Activated T-cell treated with anti-CD3 and anti-CD28 coated beads, Interleukin-2, amount 50 U/mL, for 72 hours (primary cell): ENCODE results near the gene TNRC6B. TPM values are rescaled to one million over a fixed set of nuclear protein-coding genes. Genes with fewer than 3 reads are reported as not detected.
"Not testable (repeated sequence)": the region's sequence is repeated elsewhere in the genome, so short reads cannot be mapped to it uniquely, and the experiment has no call there.

Experiments used
- ATAC-seq, 2 donors: fragments of 150-1000 bp; cut with Tn5 transposase; replicated peaks in 1 of 2; 2 replicates each; pipeline ENCODE4 v1.10.0; 2021; ENCODE audit warnings: moderate library complexity in 2 of 2, mild to moderate bottlenecking in 1 of 2
- DNase-seq, 2 donors: peaks; one replicate each; pipeline ENCODE4 v3.0.0; 2021 to 2022; ENCODE audit warnings: mixed read lengths in 1 of 2
- H3K27ac Mint-ChIP-seq: one replicate; pipeline ENCODE4 v1.8.0; 2022; ENCODE audit warnings: mild to moderate bottlenecking, moderate library complexity, mixed read lengths
- H3K27me3 Mint-ChIP-seq: one replicate; pipeline ENCODE4 v1.8.0; 2022; ENCODE audit warnings: low read depth, mixed read lengths
- H3K36me3 Mint-ChIP-seq, 2 donors: one replicate each; pipeline ENCODE4 v1.8.0; 2022; ENCODE audit warnings: mixed read lengths in 2 of 2, mild to moderate bottlenecking in 1 of 2; ENCODE audit not compliant: insufficient read depth in 2 of 2
- H3K4me1 Mint-ChIP-seq: one replicate; pipeline ENCODE4 v1.8.0; 2022; ENCODE audit warnings: low read depth, mixed read lengths
- H3K4me3 Mint-ChIP-seq, 2 donors: one replicate each; pipeline ENCODE4 v1.8.0; 2022; ENCODE audit warnings: mild to moderate bottlenecking in 2 of 2, mixed read lengths in 2 of 2, moderate library complexity in 2 of 2
- H3K9me3 Mint-ChIP-seq, 2 donors: one replicate each; pipeline ENCODE4 v1.8.0; 2022; ENCODE audit warnings: mixed read lengths in 2 of 2
- total RNA-seq, 2 donors: library from RNA; stranded (reverse); gene quantifications; one replicate each; pipeline ENCODE4 v1.2.3, GENCODE V29; 2022

Gene TNRC6B, protein sequence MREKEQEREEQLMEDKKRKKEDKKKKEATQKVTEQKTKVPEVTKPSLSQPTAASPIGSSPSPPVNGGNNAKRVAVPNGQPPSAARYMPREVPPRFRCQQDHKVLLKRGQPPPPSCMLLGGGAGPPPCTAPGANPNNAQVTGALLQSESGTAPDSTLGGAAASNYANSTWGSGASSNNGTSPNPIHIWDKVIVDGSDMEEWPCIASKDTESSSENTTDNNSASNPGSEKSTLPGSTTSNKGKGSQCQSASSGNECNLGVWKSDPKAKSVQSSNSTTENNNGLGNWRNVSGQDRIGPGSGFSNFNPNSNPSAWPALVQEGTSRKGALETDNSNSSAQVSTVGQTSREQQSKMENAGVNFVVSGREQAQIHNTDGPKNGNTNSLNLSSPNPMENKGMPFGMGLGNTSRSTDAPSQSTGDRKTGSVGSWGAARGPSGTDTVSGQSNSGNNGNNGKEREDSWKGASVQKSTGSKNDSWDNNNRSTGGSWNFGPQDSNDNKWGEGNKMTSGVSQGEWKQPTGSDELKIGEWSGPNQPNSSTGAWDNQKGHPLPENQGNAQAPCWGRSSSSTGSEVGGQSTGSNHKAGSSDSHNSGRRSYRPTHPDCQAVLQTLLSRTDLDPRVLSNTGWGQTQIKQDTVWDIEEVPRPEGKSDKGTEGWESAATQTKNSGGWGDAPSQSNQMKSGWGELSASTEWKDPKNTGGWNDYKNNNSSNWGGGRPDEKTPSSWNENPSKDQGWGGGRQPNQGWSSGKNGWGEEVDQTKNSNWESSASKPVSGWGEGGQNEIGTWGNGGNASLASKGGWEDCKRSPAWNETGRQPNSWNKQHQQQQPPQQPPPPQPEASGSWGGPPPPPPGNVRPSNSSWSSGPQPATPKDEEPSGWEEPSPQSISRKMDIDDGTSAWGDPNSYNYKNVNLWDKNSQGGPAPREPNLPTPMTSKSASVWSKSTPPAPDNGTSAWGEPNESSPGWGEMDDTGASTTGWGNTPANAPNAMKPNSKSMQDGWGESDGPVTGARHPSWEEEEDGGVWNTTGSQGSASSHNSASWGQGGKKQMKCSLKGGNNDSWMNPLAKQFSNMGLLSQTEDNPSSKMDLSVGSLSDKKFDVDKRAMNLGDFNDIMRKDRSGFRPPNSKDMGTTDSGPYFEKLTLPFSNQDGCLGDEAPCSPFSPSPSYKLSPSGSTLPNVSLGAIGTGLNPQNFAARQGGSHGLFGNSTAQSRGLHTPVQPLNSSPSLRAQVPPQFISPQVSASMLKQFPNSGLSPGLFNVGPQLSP (N-terminal part only)
- 10 to 100 TPM; 62.5 to 65.3 TPM for total RNA-seq

DNA sequence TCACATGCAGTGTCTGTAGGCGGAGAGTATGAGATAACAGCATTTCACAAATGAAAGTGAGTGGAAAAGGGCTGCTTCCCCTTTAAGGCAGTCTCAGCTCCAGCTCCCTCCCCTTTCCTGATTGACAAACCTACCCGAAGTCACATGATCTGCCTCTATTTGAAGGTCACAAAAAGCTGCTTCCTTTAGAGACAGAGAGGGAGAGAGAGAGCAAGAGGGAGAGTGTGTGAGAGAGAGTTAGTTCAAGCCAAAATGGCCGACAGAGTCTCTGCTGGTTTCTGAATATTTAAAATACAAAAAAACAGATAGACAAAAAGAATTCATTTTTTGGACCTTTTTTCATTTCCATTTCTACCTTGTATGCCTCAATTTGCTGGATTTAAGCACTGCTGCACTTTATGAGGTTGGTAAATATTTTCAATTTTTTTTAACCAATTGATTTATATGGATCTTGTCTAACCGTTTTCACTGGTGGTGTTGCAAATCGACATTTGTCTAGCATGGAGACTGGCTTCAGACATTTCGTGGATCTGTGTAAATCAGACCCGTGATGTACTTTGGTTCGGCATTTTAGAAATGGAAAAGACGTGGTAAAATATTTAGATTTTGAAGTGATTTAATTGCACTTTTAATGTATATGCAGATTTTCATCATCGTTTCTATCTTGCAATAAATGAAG is at the start of gene TNRC6B:
Gene TNRC6B, plus strand, starts transcription at position 188 of the 679 bp plus-strand sequence. Its CDS starts 211 bp downstream, at position 399.
- DNase-seq: peak; percentile 81 to 83
- Mint-ChIP-seq H3K27me3 (no peaks in the 10 kb centered on the region), H3K9me3 (no peaks in the 10 kb centered on the region), H3K36me3 (peaks cover 1 to 2% of the 10 kb centered on the region in 2 donors), H3K4me3 (peak within 1 kb of the TSS; percentile 78 to 96), H3K4me1 (peaks cover 57% of the 10 kb centered on the region), H3K27ac (peak within 1 kb of the TSS; percentile 70)
- ATAC-seq: peak; percentile 86

GRCh38 chr22:40128989-40129388 is 48.7 kb upstream of the TNRC6B start:
- Mint-ChIP-seq H3K27ac (peak overlapping the region; percentile 87), H3K4me3 (peak overlapping the region; percentile 50 to 63), H3K36me3 (peaks cover 14 to 15% of the 10 kb centered on the region in 2 donors), H3K9me3 (peaks cover 0 to 4% of the 10 kb centered on the region in 2 donors), H3K27me3 (no peaks in the 10 kb centered on the region), H3K4me1 (peaks cover 36% of the 10 kb centered on the region)
- DNase-seq (peak; percentile 23 to 32), ATAC-seq (peak; percentile 84 to 95)

GRCh38 chr22:40137132-40137531 is 40.6 kb upstream of the TNRC6B start:
- DNase-seq (no peak), ATAC-seq (no peak)
- no peak overlapping the region for H3K4me3 Mint-ChIP-seq
- H3K27ac Mint-ChIP-seq: no peak overlapping the region
- H3K27me3 Mint-ChIP-seq: no peaks in the 10 kb centered on the region
- H3K4me1 Mint-ChIP-seq: no peaks in the 10 kb centered on the region
- peaks cover 2 to 6% of the 10 kb centered on the region in 2 donors for H3K36me3 Mint-ChIP-seq
- no peaks in the 10 kb centered on the region for H3K9me3 Mint-ChIP-seq

DNA sequence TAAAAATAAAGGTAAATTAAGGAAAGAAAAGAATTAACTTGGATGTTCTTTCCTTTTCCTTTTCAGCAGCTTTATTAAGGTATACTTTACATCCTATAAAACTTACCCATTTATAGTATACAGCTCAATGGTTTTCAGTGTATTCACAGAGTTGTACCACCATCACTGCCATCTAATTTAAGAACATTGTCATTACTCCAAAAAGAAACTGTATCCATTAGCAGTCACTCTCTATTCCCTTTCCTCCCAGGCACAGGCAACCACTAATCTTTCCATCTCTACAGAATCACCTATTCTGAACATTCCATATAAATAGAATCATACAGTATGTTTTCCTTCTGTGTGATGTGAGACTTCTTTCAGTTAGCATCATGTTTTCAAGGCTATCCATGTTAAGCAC is 38.9 kb upstream of the TNRC6B start:
- H3K27me3 Mint-ChIP-seq: no peaks in the 10 kb centered on the region
- ATAC-seq (no peak), DNase-seq (no peak)
- H3K27ac Mint-ChIP-seq: peak overlapping the region; percentile 3
- H3K4me1 Mint-ChIP-seq: no peaks in the 10 kb centered on the region
- no peaks in the 10 kb centered on the region for H3K9me3 Mint-ChIP-seq
- peaks cover 0 to 3% of the 10 kb centered on the region in 2 donors for H3K36me3 Mint-ChIP-seq
- no peak overlapping the region for H3K4me3 Mint-ChIP-seq

GRCh38 chr22:40147388-40148176 is 30.1 kb upstream of the TNRC6B start:
- no peak overlapping the region for H3K4me3 Mint-ChIP-seq
- H3K27me3 Mint-ChIP-seq: no peaks in the 10 kb centered on the region
- ATAC-seq (no peak), DNase-seq (no peak)
- H3K4me1 Mint-ChIP-seq: peaks cover 12% of the 10 kb centered on the region
- H3K9me3 Mint-ChIP-seq: no peaks in the 10 kb centered on the region
- H3K36me3 Mint-ChIP-seq: peaks cover 0 to 5% of the 10 kb centered on the region in 2 donors
- H3K27ac Mint-ChIP-seq: peak overlapping the region; percentile 7

GRCh38 chr22:40153192-40153591 is 24.5 kb upstream of the TNRC6B start:
- H3K36me3 Mint-ChIP-seq: no peaks in the 10 kb centered on the region
- H3K27ac Mint-ChIP-seq: peak overlapping the region; percentile 36

GRCh38 chr22:40153705-40154104 is 24.0 kb upstream of the TNRC6B start:
- Mint-ChIP-seq H3K36me3 (no peaks in the 10 kb centered on the region), H3K4me3 (no peak overlapping the region), H3K4me1 (peaks cover 18% of the 10 kb centered on the region), H3K27ac (no peak overlapping the region), H3K9me3 (no peaks in the 10 kb centered on the region), H3K27me3 (no peaks in the 10 kb centered on the region)
- no peak for DNase-seq
- no peak for ATAC-seq

More at GRCh38 chr22:40153192-40153591, 24.5 kb upstream of the TNRC6B start:
- no peak for ATAC-seq
- H3K9me3 Mint-ChIP-seq: no peaks in the 10 kb centered on the region
- H3K4me1 Mint-ChIP-seq: peaks cover 18% of the 10 kb centered on the region
- no peaks in the 10 kb centered on the region for H3K27me3 Mint-ChIP-seq
- no peak overlapping the region for H3K4me3 Mint-ChIP-seq
- DNase-seq: no peak

DNA sequence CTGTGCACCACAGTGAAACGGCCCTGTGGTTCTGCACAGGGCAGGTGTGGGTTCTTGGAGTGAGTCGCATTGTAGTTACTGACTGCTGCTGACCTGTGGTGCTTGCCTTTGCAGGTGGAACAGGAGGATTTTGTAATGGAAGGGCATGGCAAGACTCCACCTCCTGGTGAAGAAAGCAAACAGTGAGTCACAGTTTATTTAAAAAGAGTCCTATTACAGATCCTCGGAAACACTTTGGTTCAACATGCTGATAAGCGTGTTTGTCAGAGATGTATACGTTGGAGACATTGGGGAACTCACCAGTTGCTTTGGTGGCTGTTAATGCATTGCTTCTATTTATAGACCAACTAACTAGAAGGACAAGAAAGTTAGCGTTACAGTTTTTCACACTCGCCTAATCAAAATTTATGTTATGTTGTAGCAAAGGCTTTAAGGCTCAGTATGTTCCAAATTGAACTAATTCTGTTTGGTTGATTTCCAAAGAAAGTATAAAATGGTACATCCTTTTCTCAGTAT is 21.7 kb upstream of the TNRC6B start:
- H3K36me3 Mint-ChIP-seq: no peaks in the 10 kb centered on the region
- H3K27ac Mint-ChIP-seq: no peak overlapping the region
- no peaks in the 10 kb centered on the region for H3K27me3 Mint-ChIP-seq
- peak; percentile 17 for DNase-seq
- no peak overlapping the region for H3K4me3 Mint-ChIP-seq
- H3K9me3 Mint-ChIP-seq: no peaks in the 10 kb centered on the region
- H3K4me1 Mint-ChIP-seq: peaks cover 14% of the 10 kb centered on the region
- peak; percentile 70 to 79 for ATAC-seq

DNA sequence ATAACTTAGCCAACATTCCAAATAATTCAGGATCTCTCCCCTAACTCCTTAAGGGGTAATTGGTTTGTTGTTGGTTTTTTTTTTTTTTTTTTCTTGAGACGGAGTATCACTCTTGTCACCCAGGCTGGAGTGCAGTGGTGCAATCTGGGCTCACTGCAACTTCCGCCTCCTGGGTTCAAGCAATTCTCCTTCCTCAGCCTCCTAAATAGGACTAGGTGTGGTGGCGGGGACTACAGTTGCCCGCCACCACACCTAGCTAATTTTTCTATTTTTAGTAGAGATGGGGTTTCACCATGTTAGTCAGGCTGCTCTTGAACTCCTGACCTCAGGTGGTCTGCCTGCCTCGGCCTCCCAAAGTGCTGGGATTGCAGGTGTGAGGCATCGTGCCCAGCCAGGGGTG is 21.0 kb upstream of the TNRC6B start:
- DNase-seq, H3K36me3 Mint-ChIP-seq, H3K4me3 Mint-ChIP-seq, H3K9me3 Mint-ChIP-seq, H3K27ac Mint-ChIP-seq, H3K27me3 Mint-ChIP-seq, ATAC-seq: not testable (repeated sequence)
- H3K4me1 Mint-ChIP-seq: peaks cover 13% of the 10 kb centered on the region

DNA sequence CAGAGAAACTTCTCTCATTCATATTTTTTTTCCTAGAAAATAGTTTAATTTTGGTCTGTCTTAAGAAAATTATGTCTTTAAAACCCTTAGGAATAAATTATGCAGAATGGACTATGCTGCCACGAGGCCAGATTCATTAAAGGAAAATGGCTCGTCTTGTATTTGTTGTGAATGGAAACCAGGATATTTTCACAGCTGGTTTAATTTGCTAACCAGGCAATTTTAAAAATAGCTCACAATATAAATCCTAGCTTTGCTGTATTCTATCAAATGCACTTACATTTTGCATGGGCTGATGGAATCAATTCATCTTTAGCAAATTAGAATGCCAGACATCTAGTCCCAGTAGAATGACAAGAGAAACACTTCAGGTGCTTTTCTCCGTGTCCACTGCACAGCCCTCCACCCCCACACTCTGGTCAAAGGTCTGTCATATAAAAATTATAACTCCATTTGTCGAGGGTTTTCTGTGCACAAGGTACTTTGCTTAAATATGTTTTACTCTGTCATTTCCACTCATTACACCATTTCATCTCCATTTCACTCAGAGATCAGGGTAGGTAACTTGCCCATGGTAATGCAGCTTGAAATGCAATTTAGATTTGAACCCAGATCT is 20.3 kb upstream of the TNRC6B start:
- ATAC-seq (no peak), DNase-seq (no peak)
- H3K9me3 Mint-ChIP-seq: no peaks in the 10 kb centered on the region
- no peaks in the 10 kb centered on the region for H3K27me3 Mint-ChIP-seq
- H3K36me3 Mint-ChIP-seq: no peaks in the 10 kb centered on the region
- H3K4me1 Mint-ChIP-seq: peaks cover 13% of the 10 kb centered on the region
- no peak overlapping the region for H3K27ac Mint-ChIP-seq
- no peak overlapping the region for H3K4me3 Mint-ChIP-seq

- Mint-ChIP-seq H3K4me3 (no peak overlapping the region), H3K36me3 (peaks cover 9 to 16% of the 10 kb centered on the region in 2 donors), H3K27ac (peak overlapping the region; percentile 51), H3K27me3 (no peaks in the 10 kb centered on the region), H3K4me1 (peaks cover under 1% of the 10 kb centered on the region), H3K9me3 (peaks cover 3 to 5% of the 10 kb centered on the region in 2 donors)
- ATAC-seq: no peak
- no peak for DNase-seq
Measured at GRCh38 chr22:40161194-40161593, 16.5 kb upstream of the TNRC6B start.
